Dermis microvascular lymphatic vessel endothelial cell (primary cell): ENCODE data around the gene SUN5. TPM values are rescaled to one million over a fixed set of nuclear protein-coding genes. Genes with fewer than 3 reads are reported as not detected.
"Not testable (repeated sequence)": the region's sequence is repeated elsewhere in the genome, so short reads cannot be mapped to it uniquely, and the experiment has no call there.

ENCODE experiments used
- DNase-seq, 2 donors: peaks; one replicate each; pipeline versions ENCODE4 v3.0.0 to v3.0.0-alpha.2; 2010; ENCODE audit warnings: low read depth in 2 of 2
- total RNA-seq: library from RNA; depleted of rRNA; stranded (reverse); fragments of >200 nt; gene quantifications from 2 replicates; pipeline ENCODE4 v1.2.1, GENCODE V29; 2014

Gene SUN5
- total RNA-seq, 1 donor from 2014 or later: not detected

- no peak for DNase-seq
Measured at GRCh38 chr20:32977281-32978008, 26.8 kb downstream of the SUN5 start.

GRCh38 chr20:32976746-32977145, 27.5 kb downstream of the SUN5 start:
- no peak for DNase-seq

GRCh38 chr20:32975698-32976674, 28.2 kb downstream of the SUN5 start:
- DNase-seq: no peak

GRCh38 chr20:32975121-32975520, 29.1 kb downstream of the SUN5 start:
- not testable (repeated sequence) for DNase-seq

GRCh38 chr20:32974204-32975064, 29.8 kb downstream of the SUN5 start:
- DNase-seq: not testable (repeated sequence)

GRCh38 chr20:32973077-32973717, 31.0 kb downstream of the SUN5 start:
- no peak for DNase-seq

- DNase-seq: peak in 1 of 2 donors; percentile 20
Measured at GRCh38 chr20:32972181-32973076, 31.8 kb downstream of the SUN5 start.

GRCh38 chr20:32971703-32972161, 32.5 kb downstream of the SUN5 start:
- no peak for DNase-seq

- DNase-seq: no peak
Measured at GRCh38 chr20:32970973-32971300, 33.3 kb downstream of the SUN5 start.

GRCh38 chr20:32970115-32970972, 33.9 kb downstream of the SUN5 start:
- DNase-seq: no peak

GRCh38 chr20:32969356-32970114, 34.7 kb downstream of the SUN5 start:
- DNase-seq: no peak

- DNase-seq: no peak
Measured at GRCh38 chr20:32968478-32969241, 35.6 kb downstream of the SUN5 start.

- DNase-seq: no peak
Measured at GRCh38 chr20:32967961-32968457, 36.2 kb downstream of the SUN5 start.

GRCh38 chr20:32966881-32967781, 37.1 kb downstream of the SUN5 start:
- no peak for DNase-seq

- no peak for DNase-seq
Measured at GRCh38 chr20:32966382-32966781, 37.9 kb downstream of the SUN5 start.
